IPS-18a (cell line): ENCODE results near the gene BICDL1.

ENCODE experiments used
- H3K27ac ChIP-seq: one replicate; pipeline ENCODE4 v1.5.1; 2013; ENCODE audit warnings: low read length
- H3K27me3 ChIP-seq: one replicate; pipeline ENCODE4 v1.6.1; 2013; ENCODE audit warnings: mild to moderate bottlenecking, low read length; ENCODE audit not compliant: control insufficient read depth, insufficient read depth
- H3K36me3 ChIP-seq: one replicate; pipeline ENCODE4 v1.6.1; 2013; ENCODE audit warnings: low read depth, low read length; ENCODE audit not compliant: control insufficient read depth
- H3K4me1 ChIP-seq: one replicate; pipeline ENCODE4 v1.6.1; 2013; ENCODE audit warnings: low read depth, low read length; ENCODE audit not compliant: control insufficient read depth
- H3K4me3 ChIP-seq: one replicate; pipeline ENCODE4 v1.5.1; 2013; ENCODE audit warnings: low read length
- H3K9ac ChIP-seq: one replicate; pipeline ENCODE4 v1.6.1; 2013; ENCODE audit warnings: mild to moderate bottlenecking, low read length, moderate library complexity
- H3K9me3 ChIP-seq: one replicate; pipeline ENCODE4 v1.6.1; 2013; ENCODE audit warnings: low read depth, low read length; ENCODE audit not compliant: control insufficient read depth

Gene BICDL1

GRCh38 chr12:120115066-120115465 is 126.0 kb downstream of the BICDL1 start:
- Histone ChIP-seq H3K9me3 (no peaks in the 10 kb centered on the region), H3K27ac (no peak overlapping the region), H3K4me3 (peak overlapping the region; percentile 90), H3K9ac (no peak overlapping the region), H3K36me3 (no peaks in the 10 kb centered on the region), H3K27me3 (no peaks in the 10 kb centered on the region), H3K4me1 (peaks cover 13% of the 10 kb centered on the region)

- Histone ChIP-seq H3K9ac (peak overlapping the region; percentile 63), H3K9me3 (no peaks in the 10 kb centered on the region), H3K27ac (no peak overlapping the region), H3K27me3 (no peaks in the 10 kb centered on the region), H3K4me3 (peak overlapping the region; percentile 90), H3K4me1 (peaks cover 13% of the 10 kb centered on the region), H3K36me3 (no peaks in the 10 kb centered on the region)
Measured at GRCh38 chr12:120115692-120116440, 126.8 kb downstream of the BICDL1 start.

GRCh38 chr12:120116441-120116791 is 127.4 kb downstream of the BICDL1 start, which contains the start of gene RAB35:
RAB35 (minus strand) TSS chr12:120116753; CDS start chr12:120116650, 103 bp downstream.
- no peaks in the 10 kb centered on the region for H3K27me3 ChIP-seq
- H3K27ac ChIP-seq, result peak within 1 kb of the TSS; percentile 44
- peak within 1 kb of the TSS; percentile 95 for H3K4me3 ChIP-seq
- no peaks in the 10 kb centered on the region for H3K9me3 ChIP-seq
- H3K36me3 ChIP-seq, result no peaks in the 10 kb centered on the region
- peaks cover 13% of the 10 kb centered on the region for H3K4me1 ChIP-seq
- peak within 1 kb of the TSS; percentile 78 for H3K9ac ChIP-seq

GRCh38 chr12:120116792-120117651 is 128.0 kb downstream of the BICDL1 start:
- no peaks in the 10 kb centered on the region for H3K36me3 ChIP-seq
- H3K4me3 ChIP-seq, result peak overlapping the region; percentile 95
- H3K4me1 ChIP-seq, result peaks cover 13% of the 10 kb centered on the region
- H3K9ac ChIP-seq, result peak overlapping the region; percentile 78
- no peaks in the 10 kb centered on the region for H3K9me3 ChIP-seq
- no peaks in the 10 kb centered on the region for H3K27me3 ChIP-seq
- H3K27ac ChIP-seq, result peak overlapping the region; percentile 44

GRCh38 chr12:120117961-120118320 is 128.9 kb downstream of the BICDL1 start:
- peak overlapping the region; percentile 78 for H3K9ac ChIP-seq
- H3K36me3 ChIP-seq, result no peaks in the 10 kb centered on the region
- peaks cover 13% of the 10 kb centered on the region for H3K4me1 ChIP-seq
- H3K27ac ChIP-seq, result peak overlapping the region; percentile 22
- no peaks in the 10 kb centered on the region for H3K9me3 ChIP-seq
- H3K4me3 ChIP-seq, result peak overlapping the region; percentile 95
- H3K27me3 ChIP-seq, result no peaks in the 10 kb centered on the region

- peak overlapping the region; percentile 22 for H3K27ac ChIP-seq
- peak overlapping the region; percentile 95 for H3K4me3 ChIP-seq
- peaks cover 13% of the 10 kb centered on the region for H3K4me1 ChIP-seq
- H3K9me3 ChIP-seq, result no peaks in the 10 kb centered on the region
- H3K9ac ChIP-seq, result peak overlapping the region; percentile 78
- no peaks in the 10 kb centered on the region for H3K27me3 ChIP-seq
- H3K36me3 ChIP-seq, result no peaks in the 10 kb centered on the region
Measured at GRCh38 chr12:120118321-120119061, 129.5 kb downstream of the BICDL1 start.

- Histone ChIP-seq H3K4me1 (peaks cover 13% of the 10 kb centered on the region), H3K27ac (no peak overlapping the region), H3K4me3 (no peak overlapping the region), H3K27me3 (no peaks in the 10 kb centered on the region), H3K9ac (no peak overlapping the region), H3K36me3 (no peaks in the 10 kb centered on the region), H3K9me3 (no peaks in the 10 kb centered on the region)
Measured at GRCh38 chr12:120119271-120119973, 130.4 kb downstream of the BICDL1 start.

GRCh38 chr12:120121343-120121742 is 132.3 kb downstream of the BICDL1 start:
- Histone ChIP-seq H3K9ac (no peak overlapping the region), H3K36me3 (peaks cover 5% of the 10 kb centered on the region), H3K4me3 (no peak overlapping the region), H3K27me3 (no peaks in the 10 kb centered on the region), H3K4me1 (peaks cover 5% of the 10 kb centered on the region), H3K9me3 (no peaks in the 10 kb centered on the region), H3K27ac (no peak overlapping the region)

GRCh38 chr12:120121766-120122293 is 132.8 kb downstream of the BICDL1 start:
- Histone ChIP-seq H3K9ac (no peak overlapping the region), H3K27me3 (no peaks in the 10 kb centered on the region), H3K27ac (no peak overlapping the region), H3K9me3 (no peaks in the 10 kb centered on the region), H3K4me3 (no peak overlapping the region), H3K4me1 (peaks cover 5% of the 10 kb centered on the region), H3K36me3 (peaks cover 10% of the 10 kb centered on the region)

GRCh38 chr12:120125029-120125428 is 136.0 kb downstream of the BICDL1 start:
- H3K27me3 ChIP-seq, result no peaks in the 10 kb centered on the region
- H3K4me1 ChIP-seq, result no peaks in the 10 kb centered on the region
- peaks cover 35% of the 10 kb centered on the region for H3K36me3 ChIP-seq
- no peaks in the 10 kb centered on the region for H3K9me3 ChIP-seq
- H3K27ac ChIP-seq, result no peak overlapping the region
- H3K9ac ChIP-seq, result no peak overlapping the region
- no peak overlapping the region for H3K4me3 ChIP-seq
